Thyroid gland (tissue), 4 donors: Measurements from ENCODE around the gene EXD3.

Experiments
- CTCF ChIP-seq, 6 experiments: fragments of 200-600 bp in 3 of 6; fragments of 450-650 bp in 3 of 6; sonication (generic) in 3 of 6; IDR thresholded peaks; one replicate each; pipeline ENCODE4 v1.5.1; 2016 to 2019; ENCODE audit warnings: antibody characterized with exemption in 6 of 6, mild to moderate bottlenecking in 2 of 6, inconsistent platforms in 1 of 6, moderate library complexity in 1 of 6
- POLR2A ChIP-seq, 2 donors: fragments of 450-650 bp; IDR thresholded peaks; one replicate each; pipeline ENCODE4 v1.6.1; 2017; ENCODE audit warnings: antibody characterized with exemption in 2 of 2, mild to moderate bottlenecking in 2 of 2, moderate library complexity in 1 of 2

DNA sequence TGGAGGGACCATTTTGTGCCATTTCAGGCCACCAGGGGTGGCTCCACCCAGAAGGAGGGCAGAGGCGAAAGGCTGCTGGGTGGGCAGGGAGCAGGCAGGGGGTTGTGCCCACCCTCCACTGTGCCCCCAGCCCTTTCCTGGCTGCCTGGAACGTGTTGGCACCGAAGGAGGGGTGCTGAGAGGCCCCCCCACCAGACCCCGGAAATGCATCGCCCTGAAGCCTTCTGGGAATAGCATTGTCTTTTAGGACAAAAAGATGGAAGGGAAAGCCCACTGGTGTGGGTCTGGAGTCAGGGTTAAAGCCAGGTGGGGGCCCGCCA lies 5.3 kb upstream of the EXD3 start:
- TF ChIP-seq POLR2A (IDR thresholded peaks at IDR 0.05) (no peak), CTCF (IDR thresholded peaks at IDR 0.05) (no peak)
